Ovary (tissue), 9 donors: ENCODE data around the gene CMIP. TPM values are rescaled to one million over a fixed set of nuclear protein-coding genes. Genes with fewer than 3 reads are reported as not detected.

Experiments used
- DNase-seq, 5 donors: peaks; one replicate each; pipeline ENCODE4 v3.0.0-alpha.2; 2019 to 2020
- H3K27ac ChIP-seq, 2 donors: fragments of 200-600 bp; one replicate each; pipeline versions ENCODE4 v1.5.1 to v1.8.0; 2019 to 2022
- H3K27me3 ChIP-seq: fragments of 200-600 bp; one replicate; pipeline ENCODE4 v1.8.0; 2022
- H3K36me3 ChIP-seq: fragments of 200-600 bp; sonication (generic); one replicate; pipeline ENCODE4 v1.5.1; 2019
- H3K4me1 ChIP-seq: one replicate; pipeline ENCODE4 v1.8.1; 2013; ENCODE audit warnings: mild to moderate bottlenecking, moderate library complexity; ENCODE audit not compliant: insufficient read depth
- H3K4me3 ChIP-seq: fragments of 200-600 bp; sonication (generic); one replicate; pipeline ENCODE4 v1.5.1; 2017
- H3K9me3 ChIP-seq, 2 donors: fragments of 200-600 bp in 1 of 2; sonication (generic) in 1 of 2; one replicate each; pipeline versions ENCODE4 v1.5.1 to v1.8.1; 2013 to 2019; ENCODE audit warnings: mild to moderate bottlenecking in 1 of 2, moderate library complexity in 1 of 2
- CTCF ChIP-seq, 3 donors: fragments of 450-650 bp in 2 of 3; fragments of 200-600 bp in 1 of 3; IDR thresholded peaks; one replicate each; pipeline versions ENCODE4 v1.5.1 to v1.8.0; 2016 to 2022; ENCODE audit warnings: antibody characterized with exemption in 3 of 3, mild to moderate bottlenecking in 1 of 3
- EP300 ChIP-seq: sonication (generic); formaldehyde crosslinking; IDR thresholded peaks from one replicate; pipeline ENCODE4 v1.6.1; 2017; ENCODE audit warnings: antibody characterized with exemption
- POLR2A ChIP-seq: fragments of 450-650 bp; IDR thresholded peaks from one replicate; pipeline ENCODE4 v1.6.1; 2017; ENCODE audit warnings: antibody characterized with exemption, mild to moderate bottlenecking, moderate library complexity
- WGBS, 3 donors: extraction: QIAGEN DNeasy Blood & Tissue Kit in 1 of 3; methylation state at CpG; one replicate each; pipeline versions ENCODE4 v1.1.5 to v1.1.7; 2013 to 2017; 5-methylcytosine and 5-hydroxymethylcytosine counted together
- intact Hi-C, 4 donors: fragments of 100-400 bp; cut with DNase I; formaldehyde crosslinking; loops; one replicate each; pipeline versions ENCODE4 v1.11.0 to v1.15.1; 2022 to 2023
- polyA plus RNA-seq, 2 donors: library from polyadenylated mRNA; stranded (reverse); fragments of 200-250 nt in 1 of 2; fragments of 350-450 nt in 1 of 2; fragmentation: Illumina TruSeq in 1 of 2; extraction: RNeasy Lipid Tissue Mini Kit (QIAGEN cat#74804) in 1 of 2; gene quantifications; one replicate each; pipeline ENCODE4 v1.2.3, GENCODE V29; 2013 to 2014
- total RNA-seq, 7 donors: library from RNA; depleted of rRNA in 2 of 7; stranded (reverse); fragments of >200 nt in 2 of 7; fragmentation: NEBNext Ultra II Directional in 3 of 7; extraction: Animal tissue kit (Norgen Biotek cat#: 25700) in 3 of 7; gene quantifications; one replicate each; pipeline versions ENCODE4 v1.1.0 to v1.2.4, GENCODE V29; 2016 to 2023
- donor health status: DM: no; HTN: no; CAD: no; lungs with moderate emphysema.
- donor health status: DM: no; HTN: no; CAD: no.
- donor health status: Bipolar disorder and iron deficiency.
- donor health status: DM: yes; HTN: yes; CAD: no.
- donor health status: DM: no; HTN: no; CAD: no.
- donor health status: DM: yes; HTN: yes; CAD: no.

Gene CMIP
- total and polyA plus RNA-seq, 9 donors = 19.4 to 68.2 (median 38.7) TPM

GRCh38 chr16:81707411-81708265 lies 263.0 kb downstream of the CMIP start:
- Histone ChIP-seq H3K36me3 (no peaks in the 10 kb centered on the region), H3K9me3 (no peaks in the 10 kb centered on the region), H3K4me1 (peaks cover 17% of the 10 kb centered on the region), H3K27me3 (no peaks in the 10 kb centered on the region), H3K4me3 (no peak overlapping the region), H3K27ac (no peak overlapping the region)
- peak; percentile 48 to 78 (median 70) for DNase-seq
- intact Hi-C loops = loop anchor here in 1 of 4 donors (10.0 kb wide), 2 partner anchors 53 to 163 kb away; no protein-coding TSS in a partner anchor
- 54 to 69% (median 58%) methylated on average over 27 of the region's 27 CpGs for WGBS, 3 donors
- TF ChIP-seq POLR2A (no peak), CTCF (IDR thresholded peaks at IDR 0.05) (no peak), EP300 (no peak)

- 68% methylated on average over 11 of the region's 11 CpGs for WGBS, 3 donors
- H3K4me3 ChIP-seq = no peak overlapping the region
- peaks cover 13% of the 10 kb centered on the region for H3K4me1 ChIP-seq
- intact Hi-C loops = loop anchor here in 1 of 4 donors (10.0 kb wide), 2 partner anchors 54 to 164 kb away; no protein-coding TSS in a partner anchor
- H3K27me3 ChIP-seq = no peaks in the 10 kb centered on the region
- no peaks in the 10 kb centered on the region for H3K36me3 ChIP-seq
- no peaks in the 10 kb centered on the region for H3K9me3 ChIP-seq
- H3K27ac ChIP-seq = no peak overlapping the region
- DNase-seq = no peak
- TF ChIP-seq EP300 = no peak
- no peak for TF ChIP-seq CTCF (IDR thresholded peaks at IDR 0.05)
- TF ChIP-seq POLR2A = no peak
Observed at GRCh38 chr16:81708266-81709015, 263.8 kb downstream of the CMIP start.

- H3K4me1 ChIP-seq = peaks cover 11% of the 10 kb centered on the region
- no peak for TF ChIP-seq CTCF (IDR thresholded peaks at IDR 0.05)
- TF ChIP-seq POLR2A = no peak
- no peak for TF ChIP-seq EP300
- H3K27ac ChIP-seq = no peak overlapping the region
- no peak overlapping the region for H3K4me3 ChIP-seq
- DNase-seq = no peak
- 77 to 86% (median 84%) methylated on average over 20 to 21 of the region's 21 CpGs for WGBS, 3 donors
- H3K36me3 ChIP-seq = no peaks in the 10 kb centered on the region
- intact Hi-C loops = loop anchor here in 1 of 4 donors (10.0 kb wide), 2 partner anchors 54 to 164 kb away; no protein-coding TSS in a partner anchor
- H3K27me3 ChIP-seq = no peaks in the 10 kb centered on the region
- no peaks in the 10 kb centered on the region for H3K9me3 ChIP-seq
Observed at GRCh38 chr16:81709016-81709900, 264.6 kb downstream of the CMIP start.

GRCh38 chr16:81710044-81710443 lies 265.4 kb downstream of the CMIP start:
- intact Hi-C loops = no loop called here
- no peak for TF ChIP-seq POLR2A
- TF ChIP-seq CTCF (IDR thresholded peaks at IDR 0.05) = no peak
- TF ChIP-seq EP300 = no peak
- Histone ChIP-seq H3K4me3 (no peak overlapping the region), H3K36me3 (no peaks in the 10 kb centered on the region), H3K27ac (no peak overlapping the region), H3K4me1 (peaks cover 11% of the 10 kb centered on the region), H3K9me3 (no peaks in the 10 kb centered on the region), H3K27me3 (no peaks in the 10 kb centered on the region)
- WGBS, 3 donors = 81 to 91% (median 84%) methylated on average over 20 of the region's 20 CpGs
- no peak for DNase-seq
